Choroid plexus epithelial cell (primary cell): ENCODE data around the gene MCTP2.

Source experiments
- DNase-seq: peaks from one replicate; pipeline ENCODE4 v3.0.0-alpha.2; 2010; ENCODE audit warnings: low read depth
- H3K4me3 ChIP-seq: 2 replicates; pipeline ENCODE4 v1.5.1; 2011; ENCODE audit warnings: low read depth, mild to moderate bottlenecking, control low read depth, low read length, moderate library complexity
- CTCF ChIP-seq: conservative IDR thresholded peaks from 2 replicates; pipeline ENCODE4 v1.5.1; 2011; ENCODE audit warnings: low read depth, mild to moderate bottlenecking, control low read depth, inconsistent platforms, low read length, moderate library complexity

Gene MCTP2

GRCh38 chr15:94397337-94397736, 166.0 kb downstream of the MCTP2 start:
- no peak for DNase-seq
- TF ChIP-seq CTCF = no peak
- H3K4me3 ChIP-seq = no peak overlapping the region

- H3K4me3 ChIP-seq = no peak overlapping the region
- TF ChIP-seq CTCF = no peak
- no peak for DNase-seq
These were observed 166.6 kb downstream of the MCTP2 start for GRCh38 chr15:94398001-94398400.

GRCh38 chr15:94400526-94401298, 169.4 kb downstream of the MCTP2 start:
- DNase-seq = no peak
- no peak for TF ChIP-seq CTCF
- H3K4me3 ChIP-seq = no peak overlapping the region

GRCh38 chr15:94403331-94403730, 172.0 kb downstream of the MCTP2 start:
- TF ChIP-seq CTCF = no peak
- H3K4me3 ChIP-seq = no peak overlapping the region
- DNase-seq = no peak

GRCh38 chr15:94404733-94405283, 173.4 kb downstream of the MCTP2 start:
- no peak overlapping the region for H3K4me3 ChIP-seq
- DNase-seq = no peak
- no peak for TF ChIP-seq CTCF

GRCh38 chr15:94411285-94411684, 179.9 kb downstream of the MCTP2 start:
- no peak for DNase-seq
- TF ChIP-seq CTCF = no peak
- no peak overlapping the region for H3K4me3 ChIP-seq

- no peak for TF ChIP-seq CTCF
- no peak for DNase-seq
- no peak overlapping the region for H3K4me3 ChIP-seq
These were observed 180.5 kb downstream of the MCTP2 start for GRCh38 chr15:94411846-94412245.
